HG03354 (cell line): ENCODE measurements around the gene CD48.

Experiments
- ATAC-seq: cut with Tn5 transposase; IDR thresholded peaks from one replicate; pipeline ENCODE4 v1.9.1; 2021; ENCODE audit warnings: mild to moderate bottlenecking; ENCODE audit not compliant: unreplicated experiment, poor library complexity, severe bottlenecking

The CD48 gene

DNA sequence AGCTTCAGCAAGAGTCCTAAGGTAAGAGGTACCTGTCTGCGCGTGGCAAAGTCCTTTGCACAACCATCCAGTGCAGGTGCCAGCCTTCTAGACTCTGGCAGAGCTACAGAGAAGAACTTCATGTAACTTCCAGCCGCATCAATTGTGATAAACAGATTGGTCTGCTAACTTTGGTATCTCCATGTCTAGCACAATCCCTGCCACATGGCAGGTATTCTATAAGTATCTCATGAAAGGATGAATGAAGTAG is 29.8 kb downstream of the CD48 start:
- ATAC-seq, result no peak

DNA sequence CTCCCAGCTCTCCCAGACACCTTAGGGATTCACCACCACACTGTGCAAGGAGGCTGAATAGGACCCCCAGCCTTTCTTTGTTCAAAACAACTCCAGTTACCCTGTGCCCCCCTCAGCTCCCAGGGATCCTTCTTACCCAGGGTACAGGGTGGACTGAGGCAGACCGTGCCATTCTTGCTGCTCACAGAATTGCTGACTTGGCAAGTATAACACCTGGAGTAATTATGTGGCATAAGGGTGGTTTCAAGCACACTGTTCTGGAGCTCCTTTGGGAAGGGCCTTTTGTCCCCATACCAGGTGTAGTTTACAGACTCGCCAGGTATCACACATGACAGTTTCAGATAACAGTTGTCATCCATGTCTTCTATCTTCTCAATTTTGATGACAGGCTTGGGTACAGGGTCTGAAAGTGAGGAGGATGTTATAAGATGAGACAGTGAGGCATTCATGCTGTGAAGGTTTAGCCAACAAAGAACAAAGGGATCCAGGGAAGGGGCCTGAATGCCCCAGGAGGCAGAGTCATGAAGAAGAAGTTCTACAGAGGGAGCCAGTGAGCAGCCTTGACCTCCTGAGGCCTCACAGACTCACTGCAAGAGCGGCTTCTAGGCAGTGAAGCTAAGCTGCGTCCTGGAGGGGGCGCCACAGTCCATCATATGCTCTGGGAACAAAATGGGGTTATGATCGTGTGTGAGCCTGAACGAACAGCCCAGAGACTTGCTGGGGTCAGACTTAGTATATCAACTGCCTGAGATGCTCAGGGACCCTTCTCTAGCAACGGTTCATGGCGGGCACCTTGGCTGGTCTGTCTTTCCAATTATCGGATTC is 30.3 kb downstream of the CD48 start:
- ATAC-seq, result peak; percentile 65

DNA sequence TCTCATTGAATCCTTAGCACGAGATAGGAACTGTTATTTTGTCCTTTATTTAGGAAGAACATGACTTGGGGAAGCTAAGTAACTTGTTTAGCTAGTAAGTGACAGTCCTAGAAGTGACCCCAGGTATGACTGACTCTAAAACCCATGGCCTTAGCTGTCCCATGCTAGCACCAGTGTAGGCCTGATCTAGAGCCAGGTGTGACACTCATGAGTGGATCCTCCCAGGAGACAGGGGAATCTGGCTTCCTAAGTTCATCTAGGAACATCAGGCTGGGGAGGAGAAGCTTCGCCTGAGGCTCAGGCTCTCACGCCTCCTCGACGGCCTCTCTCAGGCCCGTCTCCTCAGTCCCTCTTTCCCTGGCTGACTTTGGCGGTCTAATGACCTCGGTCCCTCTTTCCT is 31.2 kb downstream of the CD48 start:
- no peak for ATAC-seq

DNA sequence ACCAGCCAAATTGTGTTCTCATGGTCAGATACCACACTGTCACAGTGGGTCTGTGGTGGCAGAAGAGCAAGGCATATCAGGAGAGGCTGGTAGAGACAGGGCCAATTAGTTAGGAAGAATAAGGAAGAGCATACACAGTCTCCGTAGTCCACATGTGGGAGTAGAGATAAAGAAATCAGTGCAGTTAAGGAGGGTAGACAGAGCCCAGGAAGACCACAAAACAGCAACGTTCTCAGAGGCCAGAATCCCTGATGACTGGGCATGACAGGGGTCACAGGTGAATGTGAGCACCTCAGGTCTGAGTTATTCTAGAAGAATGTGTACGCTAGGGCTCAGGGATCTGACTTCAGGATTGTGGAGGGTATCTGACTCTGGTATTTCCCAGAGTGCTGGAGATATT is 31.7 kb downstream of the CD48 start:
- no peak for ATAC-seq

DNA sequence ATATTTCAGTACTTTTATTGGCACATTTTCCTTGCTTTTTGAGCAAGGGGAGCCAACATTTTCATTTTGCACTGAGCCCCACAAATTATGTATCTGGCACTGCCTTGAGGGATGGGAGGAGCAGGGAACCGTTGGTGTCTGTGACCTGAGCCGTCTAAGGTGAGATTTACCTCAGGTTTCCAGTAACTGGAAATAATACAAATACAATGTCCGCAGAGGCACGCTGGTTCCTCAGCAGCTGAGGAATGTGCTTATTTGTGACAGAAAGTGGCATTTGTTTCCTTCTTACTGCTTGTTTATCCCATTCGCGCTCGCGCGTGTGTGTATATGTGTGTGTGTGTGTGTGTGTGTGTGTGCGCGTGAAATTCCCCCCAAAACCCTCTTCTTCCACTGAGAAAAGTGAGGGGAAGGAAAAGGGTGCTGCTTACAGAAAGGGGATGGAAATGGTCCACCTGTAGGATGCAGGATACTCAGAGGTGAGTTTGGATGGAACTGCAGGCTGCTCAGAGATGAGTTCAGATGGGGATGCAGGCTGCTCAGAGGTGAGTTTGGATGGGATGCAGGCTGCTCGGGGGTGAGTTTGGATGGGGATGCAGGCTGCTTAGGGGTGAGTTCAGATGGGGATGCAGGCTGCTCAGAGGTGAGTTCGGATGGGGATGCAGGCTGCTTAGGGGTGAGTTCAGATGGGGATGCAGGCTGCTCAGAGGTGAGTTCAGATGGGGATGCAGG is 34.6 kb downstream of the CD48 start:
- ATAC-seq, result no peak

DNA sequence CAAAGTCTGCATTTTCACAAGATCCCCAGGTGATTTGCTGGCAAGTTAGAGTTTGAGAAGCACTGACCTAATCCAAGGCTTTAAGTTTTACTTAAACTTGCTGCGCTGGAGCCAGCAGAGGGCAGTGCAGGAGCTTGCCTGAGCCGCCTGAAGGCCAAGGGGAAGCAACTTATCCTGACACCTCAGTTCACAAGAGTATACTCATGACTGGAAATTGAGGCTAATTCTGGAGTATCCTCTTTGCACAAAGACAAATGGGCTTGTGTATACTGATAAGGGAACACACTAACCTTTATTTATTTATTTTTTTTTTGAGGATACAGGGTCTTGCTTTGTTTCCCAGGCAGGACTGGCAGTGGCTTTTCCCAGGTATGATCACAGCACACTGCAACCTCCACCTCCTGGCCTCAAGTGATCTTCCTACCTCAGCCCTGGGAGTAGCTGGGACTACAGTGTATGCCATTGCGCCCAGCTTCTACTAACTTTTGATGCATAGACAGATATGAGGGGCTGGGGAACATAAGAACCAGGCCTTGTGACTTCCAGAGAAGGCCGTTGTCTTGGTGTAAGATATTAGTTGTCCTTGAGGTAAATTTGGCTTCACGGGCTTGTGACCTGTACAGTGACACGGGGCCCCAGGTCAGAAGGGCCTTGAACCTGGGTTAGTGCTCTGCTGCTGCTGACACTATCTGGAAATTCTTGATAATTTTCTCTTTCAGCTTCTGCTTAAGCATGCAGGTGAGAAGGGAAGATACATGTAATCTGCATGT is 35.8 kb downstream of the CD48 start:
- ATAC-seq, result peak; percentile 60

DNA sequence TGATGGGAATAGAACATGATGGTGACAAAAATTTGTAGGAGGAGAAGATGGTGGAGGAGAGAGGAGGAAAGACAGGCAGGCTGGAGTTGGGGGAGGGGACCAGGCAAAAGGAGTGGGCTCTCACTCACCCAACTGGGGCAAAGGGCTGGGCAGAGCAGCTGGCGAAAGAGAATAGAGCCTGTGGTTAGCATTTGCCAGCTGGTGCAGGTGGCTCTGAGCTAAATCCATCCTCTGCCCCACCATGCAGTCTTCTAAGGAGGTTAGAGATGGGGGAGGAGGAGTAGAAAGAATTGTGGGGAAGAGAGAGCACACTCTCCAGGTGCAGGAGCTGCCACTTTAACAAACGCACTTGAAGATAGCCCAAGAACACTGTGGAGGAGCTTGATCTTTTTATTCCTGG is 37.2 kb downstream of the CD48 start:
- ATAC-seq, result no peak

DNA sequence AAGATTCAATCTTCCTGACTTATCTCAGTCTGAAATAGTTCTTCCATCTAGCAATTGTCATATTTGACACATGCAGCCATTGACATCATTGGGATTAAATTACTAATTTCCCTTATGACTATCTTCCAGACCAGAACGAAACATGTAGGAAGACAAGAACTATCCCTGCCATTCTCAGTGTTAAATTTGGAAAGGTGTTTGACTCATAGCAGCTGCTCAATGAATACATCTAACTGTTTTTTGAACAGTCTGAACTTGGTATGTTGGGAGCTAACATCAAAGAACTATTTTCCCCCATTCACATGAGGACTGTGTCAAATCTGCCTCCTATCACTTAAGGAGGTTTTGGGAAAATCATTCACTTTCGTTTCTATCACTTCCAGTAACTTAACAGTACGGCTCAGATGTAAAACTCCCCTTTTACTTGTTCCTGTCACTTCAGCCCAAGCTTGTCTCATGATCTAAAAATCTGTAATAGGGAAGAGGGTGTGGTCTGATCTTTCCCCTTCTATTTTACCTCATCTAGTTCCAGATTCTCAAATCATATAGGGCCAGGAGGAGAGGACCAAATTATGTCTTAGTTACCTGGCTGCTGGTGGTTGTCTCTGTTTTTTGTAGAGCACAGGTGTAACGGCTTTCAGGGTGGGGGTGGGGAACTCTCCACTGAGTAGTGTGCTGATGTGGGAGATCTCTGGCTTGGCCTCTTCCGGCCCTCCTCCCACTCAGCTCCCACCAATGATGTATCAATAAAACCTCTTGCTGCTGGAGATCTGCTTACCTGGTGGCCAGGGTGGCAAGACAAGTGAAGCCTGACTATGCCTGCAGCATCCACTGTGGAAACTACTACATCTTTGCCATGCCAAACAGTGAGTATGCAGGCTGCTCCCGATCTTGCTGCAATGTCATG is 38.6 kb downstream of the CD48 start:
- ATAC-seq, result no peak

DNA sequence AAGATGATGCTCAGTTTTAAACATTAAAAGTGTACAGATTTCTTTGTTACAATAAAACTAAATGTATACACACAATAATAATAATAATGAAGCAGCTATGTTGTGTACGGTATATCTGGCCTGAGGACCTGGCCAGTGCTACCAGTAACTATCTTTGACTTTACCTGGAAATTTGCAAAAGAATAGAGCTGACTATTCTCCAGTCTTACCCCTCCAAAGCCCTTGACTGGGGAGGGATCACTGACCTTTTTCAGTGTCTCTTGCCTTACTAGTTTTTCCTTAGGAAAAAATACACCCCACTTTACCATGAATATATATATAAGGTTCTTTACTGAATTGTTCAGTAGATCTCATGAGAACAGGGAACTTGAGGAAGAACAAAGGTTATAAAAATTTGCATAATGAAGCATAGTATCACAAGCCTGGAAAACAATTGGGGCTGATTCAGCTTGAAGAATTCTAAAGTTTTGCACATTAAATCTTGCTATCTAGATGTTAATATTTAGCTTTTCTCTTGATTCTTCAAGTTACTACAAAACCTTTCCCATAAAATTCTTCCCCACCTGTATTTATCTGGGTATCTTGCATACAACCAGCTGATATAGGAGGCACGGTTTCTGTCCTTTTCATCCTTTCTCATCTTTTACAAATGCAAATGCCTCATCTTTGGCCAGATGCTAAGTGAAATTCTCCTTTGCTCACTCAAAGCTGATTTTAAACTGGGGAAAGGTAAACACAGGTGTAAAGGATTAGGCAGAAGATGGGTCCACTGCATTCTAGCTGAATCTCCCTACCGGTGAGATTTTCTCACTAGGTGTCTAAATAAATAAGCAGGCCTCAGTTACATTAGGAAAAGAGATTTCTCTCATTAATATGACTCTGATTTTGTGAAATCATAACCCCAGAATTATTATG is 39.8 kb downstream of the CD48 start:
- no peak for ATAC-seq

DNA sequence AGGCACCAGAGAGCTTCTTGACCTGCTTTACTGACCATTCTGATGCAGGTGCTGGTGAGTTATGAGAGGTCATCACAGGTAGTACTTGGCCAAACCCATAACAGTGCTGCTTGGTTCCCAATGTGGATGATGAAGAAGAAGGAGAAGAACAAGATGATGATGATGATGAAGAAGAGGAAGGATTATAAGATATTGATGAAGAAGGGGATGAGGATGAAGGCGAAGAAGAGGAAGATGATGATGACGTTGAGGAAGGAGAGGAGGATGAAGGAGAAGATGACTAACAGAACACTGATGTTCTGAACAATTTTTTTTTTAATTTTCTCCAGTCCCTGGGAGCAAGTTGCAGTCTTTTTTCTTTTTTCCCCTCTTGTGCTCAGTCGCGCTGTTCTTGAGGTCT is 40.9 kb downstream of the CD48 start:
- ATAC-seq, result no peak

DNA sequence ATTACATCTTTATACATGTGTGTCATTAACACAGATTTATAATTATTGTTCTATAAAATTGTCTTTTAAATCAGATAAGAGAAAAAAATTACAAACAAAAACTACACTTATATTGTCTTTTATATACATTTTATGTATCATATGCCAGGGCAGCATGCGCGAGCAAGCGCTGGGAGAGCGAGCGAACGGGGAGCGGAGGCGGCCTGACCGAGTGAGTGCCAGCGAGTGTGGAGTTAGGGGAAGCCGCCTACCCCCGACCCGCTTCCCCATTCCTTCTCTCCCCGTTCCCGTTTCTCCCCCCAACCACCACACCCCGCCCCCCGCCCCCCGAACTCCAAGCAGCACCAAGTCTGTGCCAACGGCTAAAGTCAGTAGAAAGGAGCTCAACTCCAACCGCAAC is 41.8 kb downstream of the CD48 start:
- no peak for ATAC-seq

DNA sequence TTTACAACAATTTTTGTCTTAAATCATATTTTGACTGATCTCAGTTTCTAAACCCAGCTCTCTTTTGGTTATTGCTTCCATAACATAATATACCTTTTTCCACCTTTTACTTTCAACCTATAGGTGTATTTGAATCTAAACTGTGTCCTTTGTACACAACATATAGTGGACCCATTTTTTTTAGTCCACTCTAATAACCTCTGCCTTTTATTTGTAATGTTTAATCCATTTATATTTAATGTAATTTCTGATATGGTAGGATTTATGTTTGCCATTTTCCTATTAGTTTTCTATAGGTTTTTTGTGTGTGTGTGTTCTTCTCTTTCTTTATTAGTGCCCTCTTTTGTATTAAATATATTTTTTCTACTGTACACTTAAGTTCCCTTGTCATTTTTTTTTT is 42.3 kb downstream of the CD48 start:
- ATAC-seq, result no peak

DNA sequence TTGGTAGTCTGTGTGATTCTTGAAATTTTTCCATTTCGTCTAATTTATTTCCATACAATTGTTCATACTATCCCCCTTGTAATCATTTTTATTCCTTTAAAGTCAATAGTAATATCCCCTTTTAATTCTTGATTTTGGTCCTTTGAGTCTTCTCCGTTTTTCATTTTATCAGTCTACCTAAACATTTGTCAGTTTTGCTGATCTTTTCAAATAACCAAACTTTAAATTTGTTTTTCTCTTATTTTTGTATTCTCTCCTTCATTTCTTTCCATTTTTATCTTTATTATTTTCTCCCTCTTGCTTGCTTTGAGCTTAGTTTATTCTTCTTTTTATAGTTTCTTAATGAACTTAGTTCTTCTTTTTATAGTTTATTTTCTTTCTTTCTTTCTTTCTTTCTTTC is 43.7 kb downstream of the CD48 start:
- ATAC-seq, result no peak

DNA sequence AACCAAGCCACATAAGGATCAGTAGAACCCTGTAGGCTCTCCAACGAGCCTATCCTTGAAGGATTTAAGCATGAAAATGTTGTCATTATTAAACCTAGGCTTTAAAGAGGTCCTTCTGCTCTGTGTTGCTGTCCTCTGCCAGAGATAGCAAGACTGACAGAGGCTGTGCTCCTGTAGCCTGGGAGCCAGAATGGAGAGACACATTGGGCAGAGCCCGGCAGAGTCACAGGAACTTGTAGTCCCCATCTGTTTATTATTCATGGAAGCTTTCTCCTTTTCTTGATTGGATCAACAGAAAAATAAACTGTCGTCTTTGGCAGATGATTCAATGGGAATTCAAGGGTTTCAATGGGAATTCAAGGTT is 45.6 kb downstream of the CD48 start:
- no peak for ATAC-seq

DNA sequence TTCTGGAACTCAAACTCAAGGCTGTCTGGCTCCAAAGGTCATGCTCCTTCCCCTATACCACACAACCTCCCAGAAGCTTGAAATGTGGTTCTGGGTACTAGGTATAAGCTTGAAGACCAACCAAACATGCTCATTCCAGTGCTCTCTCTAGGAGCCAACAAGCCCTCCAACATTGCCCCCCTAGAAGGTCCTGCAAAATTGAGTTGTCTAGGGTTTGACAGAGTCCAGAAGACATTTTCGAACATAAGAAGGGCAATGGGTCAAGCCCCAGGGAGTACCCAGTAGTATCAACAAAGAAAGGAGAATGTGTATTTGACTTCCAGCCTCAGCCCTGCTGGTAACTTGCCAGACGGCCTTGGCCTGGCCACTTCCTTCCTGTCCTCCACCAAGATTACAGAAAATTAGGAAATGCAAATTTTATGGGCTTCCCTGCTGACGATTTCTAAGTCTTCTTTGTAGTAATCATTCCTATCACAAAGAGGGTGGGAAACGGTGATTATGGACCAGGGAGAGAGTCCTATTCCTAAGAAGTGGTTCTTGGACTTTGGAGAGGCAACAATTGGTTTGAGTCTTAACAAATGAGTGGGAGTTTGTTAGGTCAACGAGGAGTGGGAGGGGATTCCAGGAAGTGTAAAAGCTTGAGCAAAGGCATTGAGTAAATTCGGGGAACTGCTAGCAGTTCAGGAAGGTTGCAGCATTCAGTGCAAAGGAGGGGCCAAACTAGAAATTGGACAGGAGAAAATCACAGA is 46.1 kb downstream of the CD48 start:
- ATAC-seq, result no peak

DNA sequence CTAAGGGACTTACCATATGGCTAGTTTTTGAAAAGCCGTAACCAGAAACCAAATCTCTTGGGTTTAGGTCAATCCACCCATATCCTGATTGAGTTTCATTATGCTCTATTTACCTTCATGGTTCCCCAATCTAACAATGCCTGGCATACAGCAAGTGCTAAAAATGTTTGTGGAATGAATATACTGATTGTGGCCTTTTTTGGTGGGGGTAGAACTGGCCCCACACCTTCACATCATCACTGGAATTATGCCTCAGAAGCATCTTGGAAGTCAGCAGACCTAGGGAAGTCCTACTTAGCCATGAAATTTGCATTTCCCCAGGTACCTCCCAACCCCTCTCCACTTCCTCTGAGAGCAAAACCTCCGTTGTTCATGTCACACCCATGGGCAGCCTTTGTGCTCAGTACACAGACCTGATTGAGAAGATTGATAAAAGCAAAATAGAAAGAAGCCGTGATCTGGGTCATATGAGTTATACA is 47.0 kb downstream of the CD48 start:
- ATAC-seq, result peak; percentile 74

DNA sequence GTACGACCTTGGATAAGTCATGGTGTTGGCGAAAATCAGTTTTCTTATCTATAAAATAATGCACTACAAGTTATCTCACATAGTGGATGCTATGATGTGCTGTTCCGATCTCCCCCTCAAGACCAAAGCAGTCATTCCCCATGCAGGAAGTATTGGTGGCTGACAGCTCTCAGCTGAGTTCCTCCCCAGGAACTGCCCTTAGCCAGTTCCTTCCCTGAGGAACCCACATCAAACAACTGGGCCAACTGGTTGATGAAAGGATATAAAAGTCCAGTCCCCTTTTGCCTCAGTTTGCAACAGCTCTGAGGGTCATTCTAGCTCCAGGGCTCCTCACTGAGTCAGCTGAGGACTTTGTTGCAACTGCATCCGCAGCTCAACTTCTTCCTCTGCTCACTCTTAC is 48.7 kb downstream of the CD48 start:
- ATAC-seq, result no peak

DNA sequence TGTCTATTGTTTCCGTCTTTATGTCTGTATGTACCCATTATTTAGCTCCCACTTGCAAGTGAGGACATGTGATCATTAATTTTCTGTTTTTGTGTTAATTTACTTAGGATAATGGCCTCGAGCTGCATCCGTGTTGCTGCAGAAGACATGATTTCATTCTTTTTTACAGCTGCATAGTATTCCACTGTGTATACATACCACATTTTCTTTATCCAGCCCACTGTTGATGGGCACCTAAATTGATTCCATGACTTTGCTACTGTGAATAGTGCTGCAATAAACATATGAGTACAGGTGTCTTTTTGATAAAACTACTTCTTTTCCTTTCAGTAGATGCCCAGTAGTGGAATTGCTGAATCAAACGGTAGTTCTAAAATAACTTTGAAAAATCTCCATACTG is 52.1 kb downstream of the CD48 start:
- ATAC-seq, result no peak
